GM19193 (cell line): ENCODE data around the gene KDM4B.

ENCODE experiments used
- POLR2A ChIP-seq: IDR thresholded peaks from 4 replicates; pipeline ENCODE4 v1.6.1; 2011; ENCODE audit not compliant: insufficient read depth, insufficient read length; ENCODE audit errors: extremely low read depth

KDM4B gene

GRCh38 chr19:5086230-5086629 is 117.3 kb downstream of the KDM4B start:
- TF ChIP-seq POLR2A = no peak

GRCh38 chr19:5086725-5087439 is 118.0 kb downstream of the KDM4B start:
- TF ChIP-seq POLR2A = no peak

GRCh38 chr19:5089283-5089682 is 120.4 kb downstream of the KDM4B start:
- TF ChIP-seq POLR2A = no peak

- TF ChIP-seq POLR2A = no peak
Observed at GRCh38 chr19:5090465-5091017, 121.6 kb downstream of the KDM4B start.

GRCh38 chr19:5091018-5091683 is 122.2 kb downstream of the KDM4B start:
- TF ChIP-seq POLR2A = no peak

- TF ChIP-seq POLR2A = no peak
Observed at GRCh38 chr19:5091684-5092480, 123.0 kb downstream of the KDM4B start.

GRCh38 chr19:5092481-5092843 is 123.5 kb downstream of the KDM4B start:
- TF ChIP-seq POLR2A = no peak

GRCh38 chr19:5093297-5093928 is 124.5 kb downstream of the KDM4B start:
- TF ChIP-seq POLR2A = no peak

- TF ChIP-seq POLR2A = no peak
Observed at GRCh38 chr19:5093948-5094718, 125.2 kb downstream of the KDM4B start.

- no peak for TF ChIP-seq POLR2A
Observed at GRCh38 chr19:5094768-5095567, 126.1 kb downstream of the KDM4B start.

- TF ChIP-seq POLR2A = no peak
Observed at GRCh38 chr19:5095568-5095850, 126.6 kb downstream of the KDM4B start.

- no peak for TF ChIP-seq POLR2A
Observed at GRCh38 chr19:5096536-5096935, 127.6 kb downstream of the KDM4B start.

GRCh38 chr19:5097331-5097930 is 128.5 kb downstream of the KDM4B start:
- no peak for TF ChIP-seq POLR2A
